H1 (cell line): ENCODE data around the gene RNGTT. TPM values are rescaled to one million over a fixed set of nuclear protein-coding genes. Genes with fewer than 3 reads are reported as not detected.

Experiments used
- CBX5 ChIP-seq: fragments of 300-800, 300-1000 bp; sonication (generic); IDR thresholded peaks from 2 replicates; pipeline ENCODE4 v1.7.1; 2016; ENCODE audit warnings: antibody characterized with exemption, low read length, low read depth
- MAFK ChIP-seq: IDR thresholded peaks from 2 replicates; pipeline ENCODE4 v1.6.1; 2012; ENCODE audit warnings: low read depth, mild to moderate bottlenecking, improper control_type of control experiment, low read length
- SP1 ChIP-seq: IDR thresholded peaks from 2 replicates; pipeline ENCODE4 v1.6.1; 2011; ENCODE audit warnings: low read depth, low read length
- SRF ChIP-seq: IDR thresholded peaks from 2 replicates; pipeline ENCODE4 v1.6.1; 2011; ENCODE audit warnings: mild to moderate bottlenecking, low read depth, low read length, moderate library complexity
- TAF1 ChIP-seq: IDR thresholded peaks from 2 replicates; pipeline ENCODE4 v1.6.1; 2011; ENCODE audit warnings: mild to moderate bottlenecking, low read depth, low read length
- TAF7 ChIP-seq: optimal IDR thresholded peaks from 2 replicates; pipeline ENCODE3; 2011; ENCODE audit warnings: low read depth, mild to moderate bottlenecking, inconsistent platforms, low read length, moderate library complexity, borderline replicate concordance
- TCF12 ChIP-seq: IDR thresholded peaks from 2 replicates; pipeline ENCODE4 v1.6.1; 2011; ENCODE audit warnings: low read depth, mild to moderate bottlenecking, low read length
- TEAD4 ChIP-seq: IDR thresholded peaks from 2 replicates; pipeline ENCODE4 v1.6.1; 2012; ENCODE audit warnings: low read depth, low read length, inconsistent platforms, mixed read lengths
- ZNF274 ChIP-seq: IDR thresholded peaks from 2 replicates; pipeline ENCODE4 v1.7.0; 2012; ENCODE audit warnings: low read length, borderline replicate concordance; ENCODE audit errors: extremely low read depth
- polyA plus RNA-seq, 7 experiments: library from polyadenylated mRNA; depleted of rRNA in 3 of 7; stranded (reverse) in 5 of 7; unstranded in 2 of 7; fragments of >200 nt in 5 of 7; fragments of 200-250 nt in 2 of 7; gene quantifications; 1 replicate in 5 of 7; 2 replicates in 1 of 7; 4 replicates in 1 of 7; pipeline versions ENCODE4 v1.2.1 to v1.2.3, GENCODE V29; 2011 to 2013; ENCODE audit warnings: missing spikeins in 2 of 7, mixed read lengths in 2 of 7
- total RNA-seq: library from RNA; stranded (reverse); fragmentation: NEBNext Ultra II Directional; extraction: Animal tissue kit (Norgen Biotek cat#: 25700); gene quantifications from 2 replicates; pipeline ENCODE4 v1.2.1, GENCODE V29; 2021
- TF ChIP-seq, protein P1 (sequence below): fragments of 300-600 bp; sonication (generic); IDR thresholded peaks from 2 replicates; pipeline ENCODE4 v1.7.1; 2012; ENCODE audit warnings: low read length, moderate library complexity, mild to moderate bottlenecking, inconsistent platforms; ENCODE audit not compliant: insufficient replicate concordance

RNGTT gene
- total and polyA plus RNA-seq, 2 of the 8 experiments (the other 6 are each of a cell fraction or from before 2014, with no cell fraction given) = 3.6 to 21.2 TPM

DNA sequence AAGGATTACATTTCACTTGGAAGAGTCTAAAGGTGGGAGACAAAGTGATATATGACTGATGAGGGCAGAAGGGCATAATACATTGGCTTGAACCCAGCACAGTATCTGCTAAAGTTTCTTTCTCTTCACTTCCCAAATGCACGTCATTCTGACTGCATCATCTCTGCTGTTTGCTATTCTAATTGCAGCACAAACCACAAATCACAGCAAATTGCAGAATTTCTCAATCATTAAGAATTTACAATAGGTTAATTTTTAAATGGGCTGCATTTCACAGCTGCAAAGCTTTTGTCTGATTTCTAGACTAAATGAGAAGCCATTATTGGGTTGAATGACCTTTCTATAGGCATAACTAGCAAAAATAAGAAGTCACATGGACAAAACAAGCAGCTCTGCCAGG, 337.0 kb downstream of the RNGTT start (continued):
- TF ChIP-seq, protein P1, sequence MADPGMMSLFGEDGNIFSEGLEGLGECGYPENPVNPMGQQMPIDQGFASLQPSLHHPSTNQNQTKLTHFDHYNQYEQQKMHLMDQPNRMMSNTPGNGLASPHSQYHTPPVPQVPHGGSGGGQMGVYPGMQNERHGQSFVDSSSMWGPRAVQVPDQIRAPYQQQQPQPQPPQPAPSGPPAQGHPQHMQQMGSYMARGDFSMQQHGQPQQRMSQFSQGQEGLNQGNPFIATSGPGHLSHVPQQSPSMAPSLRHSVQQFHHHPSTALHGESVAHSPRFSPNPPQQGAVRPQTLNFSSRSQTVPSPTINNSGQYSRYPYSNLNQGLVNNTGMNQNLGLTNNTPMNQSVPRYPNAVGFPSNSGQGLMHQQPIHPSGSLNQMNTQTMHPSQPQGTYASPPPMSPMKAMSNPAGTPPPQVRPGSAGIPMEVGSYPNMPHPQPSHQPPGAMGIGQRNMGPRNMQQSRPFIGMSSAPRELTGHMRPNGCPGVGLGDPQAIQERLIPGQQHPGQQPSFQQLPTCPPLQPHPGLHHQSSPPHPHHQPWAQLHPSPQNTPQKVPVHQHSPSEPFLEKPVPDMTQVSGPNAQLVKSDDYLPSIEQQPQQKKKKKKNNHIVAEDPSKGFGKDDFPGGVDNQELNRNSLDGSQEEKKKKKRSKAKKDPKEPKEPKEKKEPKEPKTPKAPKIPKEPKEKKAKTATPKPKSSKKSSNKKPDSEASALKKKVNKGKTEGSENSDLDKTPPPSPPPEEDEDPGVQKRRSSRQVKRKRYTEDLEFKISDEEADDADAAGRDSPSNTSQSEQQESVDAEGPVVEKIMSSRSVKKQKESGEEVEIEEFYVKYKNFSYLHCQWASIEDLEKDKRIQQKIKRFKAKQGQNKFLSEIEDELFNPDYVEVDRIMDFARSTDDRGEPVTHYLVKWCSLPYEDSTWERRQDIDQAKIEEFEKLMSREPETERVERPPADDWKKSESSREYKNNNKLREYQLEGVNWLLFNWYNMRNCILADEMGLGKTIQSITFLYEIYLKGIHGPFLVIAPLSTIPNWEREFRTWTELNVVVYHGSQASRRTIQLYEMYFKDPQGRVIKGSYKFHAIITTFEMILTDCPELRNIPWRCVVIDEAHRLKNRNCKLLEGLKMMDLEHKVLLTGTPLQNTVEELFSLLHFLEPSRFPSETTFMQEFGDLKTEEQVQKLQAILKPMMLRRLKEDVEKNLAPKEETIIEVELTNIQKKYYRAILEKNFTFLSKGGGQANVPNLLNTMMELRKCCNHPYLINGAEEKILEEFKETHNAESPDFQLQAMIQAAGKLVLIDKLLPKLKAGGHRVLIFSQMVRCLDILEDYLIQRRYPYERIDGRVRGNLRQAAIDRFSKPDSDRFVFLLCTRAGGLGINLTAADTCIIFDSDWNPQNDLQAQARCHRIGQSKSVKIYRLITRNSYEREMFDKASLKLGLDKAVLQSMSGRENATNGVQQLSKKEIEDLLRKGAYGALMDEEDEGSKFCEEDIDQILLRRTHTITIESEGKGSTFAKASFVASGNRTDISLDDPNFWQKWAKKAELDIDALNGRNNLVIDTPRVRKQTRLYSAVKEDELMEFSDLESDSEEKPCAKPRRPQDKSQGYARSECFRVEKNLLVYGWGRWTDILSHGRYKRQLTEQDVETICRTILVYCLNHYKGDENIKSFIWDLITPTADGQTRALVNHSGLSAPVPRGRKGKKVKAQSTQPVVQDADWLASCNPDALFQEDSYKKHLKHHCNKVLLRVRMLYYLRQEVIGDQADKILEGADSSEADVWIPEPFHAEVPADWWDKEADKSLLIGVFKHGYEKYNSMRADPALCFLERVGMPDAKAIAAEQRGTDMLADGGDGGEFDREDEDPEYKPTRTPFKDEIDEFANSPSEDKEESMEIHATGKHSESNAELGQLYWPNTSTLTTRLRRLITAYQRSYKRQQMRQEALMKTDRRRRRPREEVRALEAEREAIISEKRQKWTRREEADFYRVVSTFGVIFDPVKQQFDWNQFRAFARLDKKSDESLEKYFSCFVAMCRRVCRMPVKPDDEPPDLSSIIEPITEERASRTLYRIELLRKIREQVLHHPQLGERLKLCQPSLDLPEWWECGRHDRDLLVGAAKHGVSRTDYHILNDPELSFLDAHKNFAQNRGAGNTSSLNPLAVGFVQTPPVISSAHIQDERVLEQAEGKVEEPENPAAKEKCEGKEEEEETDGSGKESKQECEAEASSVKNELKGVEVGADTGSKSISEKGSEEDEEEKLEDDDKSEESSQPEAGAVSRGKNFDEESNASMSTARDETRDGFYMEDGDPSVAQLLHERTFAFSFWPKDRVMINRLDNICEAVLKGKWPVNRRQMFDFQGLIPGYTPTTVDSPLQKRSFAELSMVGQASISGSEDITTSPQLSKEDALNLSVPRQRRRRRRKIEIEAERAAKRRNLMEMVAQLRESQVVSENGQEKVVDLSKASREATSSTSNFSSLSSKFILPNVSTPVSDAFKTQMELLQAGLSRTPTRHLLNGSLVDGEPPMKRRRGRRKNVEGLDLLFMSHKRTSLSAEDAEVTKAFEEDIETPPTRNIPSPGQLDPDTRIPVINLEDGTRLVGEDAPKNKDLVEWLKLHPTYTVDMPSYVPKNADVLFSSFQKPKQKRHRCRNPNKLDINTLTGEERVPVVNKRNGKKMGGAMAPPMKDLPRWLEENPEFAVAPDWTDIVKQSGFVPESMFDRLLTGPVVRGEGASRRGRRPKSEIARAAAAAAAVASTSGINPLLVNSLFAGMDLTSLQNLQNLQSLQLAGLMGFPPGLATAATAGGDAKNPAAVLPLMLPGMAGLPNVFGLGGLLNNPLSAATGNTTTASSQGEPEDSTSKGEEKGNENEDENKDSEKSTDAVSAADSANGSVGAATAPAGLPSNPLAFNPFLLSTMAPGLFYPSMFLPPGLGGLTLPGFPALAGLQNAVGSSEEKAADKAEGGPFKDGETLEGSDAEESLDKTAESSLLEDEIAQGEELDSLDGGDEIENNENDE = no peak
- TF ChIP-seq SP1 = no peak
- no peak for TF ChIP-seq TAF7
- no peak for TF ChIP-seq CBX5
- TF ChIP-seq TAF1 = no peak
- TF ChIP-seq TEAD4 = no peak
- TF ChIP-seq MAFK = no peak
- no peak for TF ChIP-seq ZNF274
- TF ChIP-seq SRF = no peak
- TF ChIP-seq TCF12 = no peak
